Measurements from ENCODE around the gene ATG14. TPM values are rescaled to one million over a fixed set of nuclear protein-coding genes. Genes with fewer than 3 reads are reported as not detected.
"Not testable (repeated sequence)": the region's sequence is repeated elsewhere in the genome, so short reads cannot be mapped to it uniquely, and the experiment has no call there.

The ATG14 gene, protein sequence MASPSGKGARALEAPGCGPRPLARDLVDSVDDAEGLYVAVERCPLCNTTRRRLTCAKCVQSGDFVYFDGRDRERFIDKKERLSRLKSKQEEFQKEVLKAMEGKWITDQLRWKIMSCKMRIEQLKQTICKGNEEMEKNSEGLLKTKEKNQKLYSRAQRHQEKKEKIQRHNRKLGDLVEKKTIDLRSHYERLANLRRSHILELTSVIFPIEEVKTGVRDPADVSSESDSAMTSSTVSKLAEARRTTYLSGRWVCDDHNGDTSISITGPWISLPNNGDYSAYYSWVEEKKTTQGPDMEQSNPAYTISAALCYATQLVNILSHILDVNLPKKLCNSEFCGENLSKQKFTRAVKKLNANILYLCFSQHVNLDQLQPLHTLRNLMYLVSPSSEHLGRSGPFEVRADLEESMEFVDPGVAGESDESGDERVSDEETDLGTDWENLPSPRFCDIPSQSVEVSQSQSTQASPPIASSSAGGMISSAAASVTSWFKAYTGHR
- polyA plus RNA-seq (ENCODE audit: insufficient read length in 4 of 4), result 10 to 100 TPM; 19.4 to 23.0 (median 20.8) TPM

DNA sequence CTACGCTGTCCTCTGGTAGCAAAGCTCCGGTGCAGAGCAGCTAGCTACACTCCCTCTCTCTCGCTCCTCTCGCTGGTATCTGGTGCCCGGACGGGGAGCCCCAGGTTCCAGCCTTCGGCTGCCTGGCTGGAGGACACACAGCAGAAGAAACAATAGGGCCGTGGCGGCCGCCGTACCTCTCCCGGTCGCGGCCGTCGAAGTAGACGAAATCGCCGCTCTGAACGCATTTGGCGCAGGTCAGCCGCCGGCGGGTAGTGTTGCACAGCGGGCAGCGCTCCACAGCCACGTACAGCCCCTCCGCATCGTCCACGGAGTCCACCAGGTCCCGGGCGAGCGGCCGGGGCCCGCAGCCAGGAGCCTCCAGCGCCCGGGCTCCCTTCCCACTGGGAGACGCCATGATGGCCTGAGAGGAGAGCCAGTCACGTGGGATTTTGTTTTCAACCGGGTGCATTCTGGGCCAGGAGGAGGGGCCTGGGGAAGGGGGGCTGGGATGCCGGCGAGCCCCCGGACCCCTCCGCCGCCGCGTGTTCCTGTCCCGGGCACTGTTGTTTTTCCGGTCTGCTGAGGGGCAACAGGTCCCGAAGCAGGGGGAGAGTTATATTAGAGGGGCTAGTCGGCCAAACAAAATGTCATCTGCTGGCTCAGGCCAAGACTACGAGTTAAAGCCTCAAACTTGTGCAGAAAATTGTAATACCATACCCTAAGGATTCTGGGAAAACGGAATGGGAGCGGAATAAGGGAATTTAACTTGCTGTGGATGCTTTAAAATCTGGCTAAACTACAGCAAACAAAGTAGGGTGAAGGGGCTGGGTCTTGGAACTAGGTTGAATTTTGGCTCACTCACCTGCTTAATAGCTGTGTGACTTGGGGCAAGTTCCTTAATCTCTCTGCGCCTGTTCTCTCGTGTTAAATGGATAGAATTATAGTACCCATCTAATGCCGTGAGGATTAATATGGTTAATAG is at the start of gene ATG14:
Gene ATG14, minus strand, starts transcription at position 405 of the 964 bp plus-strand sequence. Its CDS starts 8 bp downstream, at position 397.
- DNase-seq (ENCODE audit: low read depth in 4 of 4, low spot score in 3 of 4), result peak; percentile 60 to 84 (median 78)

DNA sequence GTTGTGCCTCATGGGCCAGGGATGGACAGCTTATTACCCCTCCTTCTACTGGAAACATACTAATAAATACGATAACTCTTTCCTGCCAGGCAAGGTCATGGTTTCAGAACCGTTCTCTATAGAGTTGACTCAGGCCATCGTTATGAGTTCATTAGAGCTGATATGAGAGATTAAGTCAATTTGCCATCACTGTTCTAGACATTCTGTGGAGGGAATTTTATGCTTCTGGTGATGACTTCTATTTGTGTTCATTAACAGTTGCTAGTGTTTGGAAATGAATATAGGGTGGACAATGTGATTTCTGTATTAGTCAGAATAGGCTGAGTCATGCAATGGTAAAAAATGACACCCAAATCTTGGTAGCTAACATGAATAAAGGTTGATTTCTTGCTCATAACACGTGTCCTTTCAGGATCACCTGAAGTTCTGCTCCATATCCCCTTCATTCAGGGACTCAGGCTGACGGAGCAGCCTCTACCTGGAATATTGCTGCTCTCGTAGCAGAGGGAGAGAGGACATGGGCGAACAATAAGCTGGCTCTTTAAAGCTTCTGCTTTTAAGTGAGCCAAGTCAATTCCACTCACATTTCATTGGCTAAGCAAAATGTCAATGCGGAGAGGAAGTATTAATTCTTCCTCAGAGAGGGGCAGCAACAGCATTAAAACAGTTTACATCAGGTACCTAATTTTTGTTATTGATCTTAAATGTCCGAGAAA is 47.3 kb upstream of the ATG14 start:
- no peak for DNase-seq (ENCODE audit: low read depth in 4 of 4, low spot score in 3 of 4)

DNA sequence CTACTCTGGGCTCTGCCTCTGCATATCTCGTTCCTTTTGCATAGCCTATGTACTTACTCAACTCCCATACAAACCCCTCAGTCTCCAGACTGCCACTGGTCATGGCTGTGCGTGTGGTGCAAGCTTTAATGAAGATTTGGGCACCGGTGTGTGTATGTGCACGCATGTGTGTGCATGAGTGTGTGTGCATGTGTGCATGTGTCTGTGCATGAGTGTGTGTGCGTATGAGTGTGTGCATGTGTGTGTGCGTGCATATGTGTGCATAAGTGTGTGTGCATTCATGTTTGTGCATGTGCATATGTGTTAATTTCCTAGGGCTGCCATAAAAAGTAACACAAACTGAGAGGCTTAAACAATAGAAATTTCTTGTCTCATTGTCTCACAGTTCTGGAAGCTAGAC is 45.9 kb upstream of the ATG14 start:
- no peak for DNase-seq (ENCODE audit: low read depth in 4 of 4, low spot score in 3 of 4)

DNA sequence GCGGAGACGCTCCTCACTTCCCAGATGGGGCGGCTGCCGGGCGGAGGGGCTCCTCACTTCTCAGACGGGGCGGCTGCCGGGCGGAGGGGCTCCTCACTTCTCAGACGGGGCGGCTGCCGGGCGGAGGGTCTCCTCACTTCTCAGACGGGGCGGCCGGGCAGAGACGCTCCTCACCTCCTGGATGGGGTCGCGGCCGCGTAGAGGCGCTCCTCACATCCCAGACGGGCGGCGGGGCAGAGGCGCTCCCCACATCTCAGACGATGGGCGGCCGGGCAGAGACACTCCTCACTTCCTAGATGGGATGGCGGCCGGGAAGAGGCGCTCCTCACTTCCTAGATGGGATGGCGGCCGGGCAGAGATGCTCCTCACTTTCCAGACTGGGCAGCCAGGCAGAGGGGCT is 44.8 kb upstream of the ATG14 start:
- DNase-seq (ENCODE audit: low read depth in 4 of 4, low spot score in 3 of 4), result not testable (repeated sequence)

DNA sequence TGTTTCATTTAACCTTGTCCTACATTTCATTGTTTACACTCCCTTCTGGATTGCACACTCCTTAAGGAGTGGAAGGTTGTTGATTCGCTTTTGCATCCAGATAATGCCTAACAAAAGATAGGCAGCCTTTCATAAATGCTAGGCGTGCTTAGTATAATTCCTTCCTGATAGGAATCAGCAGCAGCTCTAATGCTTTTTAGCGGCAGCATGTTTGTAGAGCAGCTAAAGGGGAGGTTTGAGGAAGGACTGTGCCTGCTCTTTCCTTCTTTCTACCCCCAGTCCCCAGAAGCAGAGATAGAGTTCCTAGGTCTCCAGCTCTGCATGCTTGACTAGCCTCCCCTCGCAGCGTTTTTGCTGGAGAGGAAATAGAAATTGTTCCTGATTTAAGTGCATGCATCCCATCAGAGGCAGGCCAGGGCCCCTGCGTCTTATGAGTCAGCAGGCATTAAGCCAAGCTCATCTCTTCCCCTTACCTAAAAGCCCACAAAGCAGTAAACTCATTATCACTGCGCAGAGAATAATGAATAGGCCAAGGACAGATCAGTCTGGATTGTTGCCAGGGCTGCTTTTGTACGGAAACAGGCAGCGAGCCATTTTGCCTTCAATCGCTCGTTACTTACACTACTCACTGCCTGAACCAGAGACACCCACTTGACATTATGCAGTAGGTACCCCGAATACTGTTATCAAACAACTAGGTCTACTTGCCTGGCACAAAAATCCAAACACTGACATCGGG is 42.8 kb upstream of the ATG14 start:
- no peak for DNase-seq (ENCODE audit: low read depth in 4 of 4, low spot score in 3 of 4)

DNA sequence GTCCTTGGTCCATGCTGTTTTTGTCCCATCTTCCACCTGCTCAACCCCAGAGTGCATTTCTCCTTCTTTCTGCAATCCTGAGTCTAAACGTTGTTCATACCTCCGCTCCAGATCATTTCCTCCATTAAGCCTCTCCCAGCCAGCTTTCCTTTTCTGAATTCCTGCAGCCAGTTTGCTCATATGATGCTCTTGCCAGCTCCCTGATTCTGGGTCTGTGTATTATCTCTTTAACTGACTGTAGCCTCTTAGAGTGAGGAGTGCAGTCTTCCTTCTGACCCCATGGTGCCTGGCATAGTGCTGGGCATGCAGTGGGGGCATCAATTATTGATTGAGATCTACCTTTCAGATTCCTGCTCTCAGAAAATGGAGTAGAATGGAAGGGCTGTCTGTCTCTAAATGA is 40.3 kb upstream of the ATG14 start:
- no peak for DNase-seq (ENCODE audit: low read depth in 4 of 4, low spot score in 3 of 4)

DNA sequence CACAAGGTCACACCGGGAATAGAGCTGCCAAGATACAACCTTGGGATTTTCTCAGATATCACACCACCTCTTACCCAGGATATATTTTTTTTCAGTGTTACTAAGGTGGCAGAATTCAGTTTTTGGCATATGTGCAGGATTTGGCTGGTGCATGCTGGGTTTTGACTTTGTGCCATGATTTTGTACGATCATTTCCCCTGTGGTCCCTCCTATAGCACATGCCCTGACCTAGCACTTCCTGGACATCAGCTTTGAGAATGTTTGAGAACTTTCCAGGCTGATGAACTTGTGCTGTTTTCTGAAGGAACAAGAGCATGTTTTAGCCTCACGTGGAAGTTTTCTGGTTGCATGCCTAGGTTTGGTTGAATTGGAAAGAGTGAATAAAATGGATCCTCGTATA is 39.8 kb upstream of the ATG14 start:
- DNase-seq (ENCODE audit: low read depth in 4 of 4, low spot score in 3 of 4), result no peak

DNA sequence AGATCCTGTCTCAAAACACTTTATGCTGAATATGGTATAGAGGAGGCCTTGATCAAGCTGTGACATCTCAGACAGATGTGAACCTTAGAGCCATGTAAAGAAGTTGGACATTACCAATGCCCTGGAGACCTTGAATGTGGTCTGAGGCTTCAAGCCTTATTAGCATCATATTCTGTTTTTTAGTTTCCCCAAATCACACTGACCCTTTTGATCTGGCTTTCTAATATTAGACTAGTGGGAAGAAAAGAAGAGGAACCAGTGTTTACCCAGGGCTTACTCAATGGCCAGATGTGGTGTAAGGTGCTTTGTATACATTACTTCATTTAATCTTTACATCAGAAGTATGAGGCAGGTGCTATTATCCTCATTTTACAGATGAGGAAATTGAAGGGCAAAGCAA is 39.4 kb upstream of the ATG14 start:
- no peak for DNase-seq (ENCODE audit: low read depth in 4 of 4, low spot score in 3 of 4)

DNA sequence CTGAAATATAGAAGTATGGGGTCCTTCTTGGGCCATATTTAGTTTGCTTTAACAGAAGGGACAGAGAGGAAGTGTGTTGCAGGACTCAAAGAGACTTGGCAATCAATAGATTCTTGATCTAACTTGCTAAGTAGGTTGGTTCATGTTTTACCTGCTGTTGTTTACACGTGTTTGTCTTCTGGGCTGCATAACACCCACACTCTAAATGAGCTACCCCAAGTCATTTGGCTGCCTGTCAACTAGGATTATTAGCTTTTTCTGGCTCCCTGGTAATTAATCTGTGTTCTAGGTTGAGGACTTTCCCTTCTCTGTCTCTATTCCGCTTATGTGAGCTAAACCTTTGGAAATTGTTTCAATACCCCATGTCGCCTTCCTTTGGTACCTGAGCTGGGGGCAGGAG is 38.9 kb upstream of the ATG14 start:
- DNase-seq (ENCODE audit: low read depth in 4 of 4, low spot score in 3 of 4), result no peak

DNA sequence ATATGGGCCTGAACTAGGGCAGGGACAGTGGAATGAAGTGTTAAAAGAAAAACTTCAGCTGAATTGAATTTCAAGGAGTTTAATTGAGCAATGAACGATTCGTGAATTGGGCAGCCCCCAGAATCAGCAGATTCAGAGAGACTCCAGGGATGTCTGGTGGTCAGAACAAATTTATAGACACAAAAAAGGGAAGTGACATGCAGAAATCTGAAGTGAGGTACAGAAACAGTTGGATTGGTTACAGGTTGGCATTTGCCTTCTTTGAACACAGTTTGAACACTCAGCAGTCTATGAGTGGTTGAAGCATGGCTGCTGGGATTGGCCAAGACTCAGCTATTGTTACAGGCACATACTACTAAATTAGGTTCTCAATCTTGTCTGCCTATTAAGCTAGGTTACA is 38.5 kb upstream of the ATG14 start:
- DNase-seq (ENCODE audit: low read depth in 4 of 4, low spot score in 3 of 4), result no peak

DNA sequence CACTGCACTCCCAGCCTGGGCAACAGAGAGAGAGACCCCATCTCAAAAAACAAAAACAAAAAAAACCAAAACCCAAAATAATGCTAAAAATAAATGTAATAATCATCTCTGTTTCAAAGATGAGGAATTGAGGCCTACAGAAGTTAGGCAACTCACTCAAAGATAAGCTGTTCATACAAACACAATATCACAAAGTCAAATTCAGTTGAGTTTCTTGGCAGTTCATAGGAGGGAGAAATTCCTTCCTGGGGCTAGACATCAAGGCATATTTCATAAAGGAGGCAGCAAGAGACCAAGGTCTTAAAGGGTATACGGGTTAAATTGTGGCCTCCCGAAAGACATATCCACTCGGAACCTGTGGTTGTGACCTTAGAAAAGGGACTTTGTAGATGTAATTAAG is 37.5 kb upstream of the ATG14 start:
- DNase-seq (ENCODE audit: low read depth in 4 of 4, low spot score in 3 of 4), result no peak

DNA sequence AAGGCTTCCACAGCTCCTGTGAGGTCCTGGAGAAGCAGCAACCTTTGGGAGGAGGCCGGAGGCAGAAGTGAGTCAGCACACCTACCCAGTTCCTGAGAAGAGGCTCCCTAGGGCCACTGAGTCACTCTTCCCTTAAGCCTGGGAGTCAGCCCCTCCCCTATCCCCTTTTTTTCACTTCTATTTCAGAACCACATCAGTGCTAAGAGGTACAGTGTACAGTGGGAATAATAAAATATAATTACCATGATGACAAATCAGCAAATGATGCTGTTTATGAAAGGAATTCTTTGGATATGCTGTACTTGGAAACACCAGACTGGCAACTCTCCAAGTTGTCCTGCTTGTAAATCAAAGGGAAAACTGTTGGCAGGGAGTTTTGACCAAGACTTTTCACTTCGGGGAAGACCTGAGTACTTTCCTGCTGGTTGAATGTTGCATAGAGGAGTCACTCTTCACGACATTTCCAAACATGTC is 36.5 kb upstream of the ATG14 start:
- no peak for DNase-seq (ENCODE audit: low read depth in 4 of 4, low spot score in 3 of 4)

DNA sequence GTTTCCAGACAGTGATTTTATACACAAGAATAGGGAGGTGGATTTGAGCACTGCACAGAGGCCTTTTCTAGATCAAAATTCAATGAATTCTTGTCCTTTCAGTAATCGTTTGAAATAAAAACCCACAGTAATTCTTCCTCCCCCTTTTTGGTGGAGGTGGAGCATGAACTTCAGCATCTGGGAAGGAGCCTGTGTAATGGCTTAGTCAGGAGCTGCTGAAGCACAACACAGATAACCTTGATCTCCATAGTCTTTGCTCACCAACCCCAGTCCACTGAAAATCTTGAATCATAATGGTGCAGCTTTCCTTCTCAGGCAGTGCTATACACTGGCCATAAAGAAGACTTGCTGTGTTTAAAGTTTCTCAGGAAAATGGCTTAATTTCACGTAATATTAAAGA is 35.2 kb upstream of the ATG14 start:
- DNase-seq (ENCODE audit: low read depth in 4 of 4, low spot score in 3 of 4), result no peak

DNA sequence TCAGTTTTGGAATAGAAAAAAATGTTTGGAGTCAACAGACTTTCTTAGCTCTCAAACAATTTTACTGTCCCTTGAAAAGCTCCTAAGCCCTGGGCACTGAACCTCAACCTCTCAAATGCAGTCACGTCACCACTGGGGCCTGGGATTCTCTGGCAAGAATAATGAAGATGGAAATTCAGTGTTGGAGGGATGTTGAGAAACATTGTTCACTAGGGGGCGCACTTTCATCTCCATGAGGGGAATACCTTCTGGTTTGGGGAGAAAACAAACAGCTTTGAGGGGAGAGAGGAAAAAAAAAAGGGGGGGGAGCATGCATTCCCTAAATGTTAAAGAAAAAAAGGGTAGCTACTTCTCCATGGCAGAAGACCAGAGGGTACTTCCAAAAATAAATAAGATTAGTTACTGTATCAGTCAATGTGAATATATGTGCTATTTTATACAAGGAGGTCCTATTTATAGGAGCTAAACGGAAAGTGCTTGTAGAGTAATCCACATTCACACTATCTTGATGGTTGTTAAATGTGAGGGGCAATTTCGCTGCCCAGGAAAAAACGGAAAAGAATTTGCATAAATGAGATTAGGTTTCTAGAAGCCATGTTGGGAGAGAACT is 34.6 kb upstream of the ATG14 start:
- DNase-seq (ENCODE audit: low read depth in 4 of 4, low spot score in 3 of 4), result peak in 3 of 4 donors; percentile 49 to 65 (median 55)

DNA sequence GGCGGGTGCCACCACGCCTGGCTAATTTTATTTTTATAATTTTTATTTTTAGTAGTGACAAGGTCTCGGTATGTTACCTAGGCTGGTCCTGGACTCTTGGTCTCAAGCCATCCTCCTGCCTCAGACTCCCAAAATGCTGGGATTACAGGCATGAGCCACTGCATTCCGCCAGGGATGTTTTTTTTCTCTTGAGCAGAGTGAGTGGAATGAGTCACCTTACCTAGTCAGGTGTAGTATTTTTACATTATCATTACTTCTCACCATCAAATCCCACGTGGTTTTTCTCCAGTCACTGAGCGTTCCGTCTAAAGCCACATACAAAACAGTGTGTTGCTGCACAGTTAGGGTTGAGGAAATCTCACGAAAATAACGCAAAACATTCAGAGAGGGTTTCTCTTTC is 29.7 kb upstream of the ATG14 start:
- DNase-seq (ENCODE audit: low read depth in 4 of 4, low spot score in 3 of 4), result no peak

DNA sequence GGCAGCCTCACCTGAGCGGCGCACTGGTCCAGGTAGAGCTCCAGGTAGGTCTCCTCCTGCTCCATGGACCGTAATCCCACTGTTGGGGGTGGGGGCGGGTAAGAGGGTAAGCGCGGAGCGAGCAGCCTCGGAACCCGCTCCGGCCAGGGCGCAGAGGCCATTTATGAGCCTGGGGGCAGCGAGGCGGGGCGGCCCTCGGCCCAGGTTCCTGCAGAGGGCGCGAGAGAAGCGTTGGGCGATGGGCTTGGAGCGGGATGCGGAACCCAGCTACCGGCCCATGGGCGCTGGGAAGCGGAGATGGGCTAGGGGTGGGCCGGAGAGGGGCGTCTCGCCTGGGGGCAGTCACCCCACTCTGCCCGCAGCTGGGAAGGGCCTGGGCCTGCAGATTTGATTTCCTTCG is 28.8 kb upstream of the ATG14 start, which contains the start of gene TBPL2:
Gene TBPL2, minus strand, starts transcription at position 232 of the 400 bp plus-strand sequence. Its CDS starts 167 bp downstream, at position 65.
- DNase-seq (ENCODE audit: low read depth in 4 of 4, low spot score in 3 of 4), result no peak

DNA sequence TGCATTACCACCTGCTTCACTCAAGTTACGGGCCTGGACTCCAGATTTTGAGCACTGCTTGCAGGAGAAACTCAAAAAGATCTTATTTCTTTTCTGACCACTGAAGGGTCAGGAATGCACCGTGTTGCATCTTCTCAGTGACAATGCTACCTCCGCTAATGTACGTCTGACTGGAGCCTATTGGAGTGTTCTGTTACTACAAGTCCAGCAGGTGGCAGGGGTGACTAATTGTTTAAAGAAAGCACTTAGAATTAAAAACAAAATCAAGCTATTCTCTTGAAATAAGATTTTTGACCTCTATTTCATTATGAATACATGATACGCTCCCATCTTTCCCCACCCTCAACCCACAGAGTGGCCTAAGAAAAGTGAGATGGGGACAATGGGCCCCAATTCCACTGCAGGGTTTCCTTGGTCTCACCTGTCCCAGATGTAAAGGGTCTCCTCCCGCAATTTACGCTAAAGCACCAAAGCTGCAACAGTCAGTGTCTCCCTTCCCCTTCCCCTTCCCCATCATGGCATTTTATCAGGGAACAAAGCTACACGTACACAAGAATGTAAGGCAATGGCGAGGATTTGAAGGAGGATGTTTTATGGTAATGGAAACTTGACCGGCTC is 26.5 kb upstream of the ATG14 start:
- DNase-seq (ENCODE audit: low read depth in 4 of 4, low spot score in 3 of 4), result peak in 1 of 4 donors; percentile 31

DNA sequence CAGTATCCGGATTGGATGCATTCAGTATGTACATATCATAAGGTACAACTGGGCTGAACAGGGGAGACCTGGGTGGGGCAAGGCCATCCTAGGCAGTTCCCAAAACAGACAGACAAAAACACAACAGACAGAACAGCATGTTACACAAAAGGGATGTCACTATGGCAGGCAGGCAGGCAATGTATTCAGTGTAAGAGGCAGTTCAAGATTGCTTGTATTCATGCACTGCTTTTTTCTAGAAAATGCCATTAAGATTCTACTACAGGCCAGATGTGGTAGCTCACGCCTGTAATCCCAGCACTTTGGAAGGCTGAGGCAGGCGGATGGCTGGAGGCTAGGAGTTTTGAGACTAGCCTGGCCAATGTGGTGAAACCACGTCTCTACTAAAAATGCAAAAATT is 25.3 kb upstream of the ATG14 start:
- DNase-seq (ENCODE audit: low read depth in 4 of 4, low spot score in 3 of 4), result no peak

DNA sequence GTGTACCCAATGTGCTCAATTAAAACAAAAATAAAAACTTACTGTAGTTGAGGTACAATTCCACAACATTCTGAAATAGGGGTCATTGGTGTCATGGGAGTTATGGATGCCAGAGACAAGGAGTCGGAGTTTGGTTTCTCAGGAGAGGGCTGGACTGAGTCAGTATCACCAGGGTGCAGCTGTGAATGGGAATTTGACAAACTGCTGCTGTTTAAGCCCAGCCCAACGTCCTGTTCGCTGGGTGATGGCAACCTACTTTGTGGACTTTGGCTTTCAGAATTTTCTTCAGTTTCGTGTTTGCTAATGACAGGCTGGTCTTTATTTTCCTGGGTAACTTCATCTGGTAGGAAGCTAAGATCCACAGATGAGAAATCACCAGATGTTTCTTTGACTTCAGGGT is 24.9 kb upstream of the ATG14 start:
- no peak for DNase-seq (ENCODE audit: low read depth in 4 of 4, low spot score in 3 of 4)
